GM21447 (cell line): Measurements from ENCODE around the gene CFAP45.

Experiments used
- ATAC-seq: cut with Tn5 transposase; IDR thresholded peaks from one replicate; pipeline ENCODE4 v1.9.1; 2021; ENCODE audit not compliant: unreplicated experiment

Gene CFAP45

GRCh38 chr1:159828581-159829272 is 71.2 kb downstream of the CFAP45 start:
- no peak for ATAC-seq

DNA sequence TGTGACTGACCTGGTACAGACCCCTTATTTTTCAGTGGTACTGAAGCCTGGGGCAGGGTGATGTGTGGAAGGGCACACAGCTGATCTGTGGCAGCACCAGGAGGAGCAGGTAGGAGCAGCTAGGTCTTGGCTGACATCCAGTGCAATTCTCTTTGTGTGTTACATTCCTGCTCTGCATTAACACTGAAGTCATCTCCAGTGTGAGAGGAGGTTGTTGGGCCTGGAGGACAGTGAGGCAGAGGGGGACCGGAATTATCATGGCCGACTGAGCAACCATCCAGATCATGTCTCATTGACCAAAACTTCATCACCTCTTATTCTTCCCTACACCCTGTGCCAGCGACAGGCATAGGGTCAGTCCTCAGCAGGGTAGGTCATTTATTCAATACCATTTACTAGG is 71.8 kb downstream of the CFAP45 start:
- ATAC-seq: no peak

GRCh38 chr1:159827549-159827948 is 72.4 kb downstream of the CFAP45 start:
- ATAC-seq: no peak

- ATAC-seq: no peak
These were observed 72.9 kb downstream of the CFAP45 start for GRCh38 chr1:159827102-159827490.

DNA sequence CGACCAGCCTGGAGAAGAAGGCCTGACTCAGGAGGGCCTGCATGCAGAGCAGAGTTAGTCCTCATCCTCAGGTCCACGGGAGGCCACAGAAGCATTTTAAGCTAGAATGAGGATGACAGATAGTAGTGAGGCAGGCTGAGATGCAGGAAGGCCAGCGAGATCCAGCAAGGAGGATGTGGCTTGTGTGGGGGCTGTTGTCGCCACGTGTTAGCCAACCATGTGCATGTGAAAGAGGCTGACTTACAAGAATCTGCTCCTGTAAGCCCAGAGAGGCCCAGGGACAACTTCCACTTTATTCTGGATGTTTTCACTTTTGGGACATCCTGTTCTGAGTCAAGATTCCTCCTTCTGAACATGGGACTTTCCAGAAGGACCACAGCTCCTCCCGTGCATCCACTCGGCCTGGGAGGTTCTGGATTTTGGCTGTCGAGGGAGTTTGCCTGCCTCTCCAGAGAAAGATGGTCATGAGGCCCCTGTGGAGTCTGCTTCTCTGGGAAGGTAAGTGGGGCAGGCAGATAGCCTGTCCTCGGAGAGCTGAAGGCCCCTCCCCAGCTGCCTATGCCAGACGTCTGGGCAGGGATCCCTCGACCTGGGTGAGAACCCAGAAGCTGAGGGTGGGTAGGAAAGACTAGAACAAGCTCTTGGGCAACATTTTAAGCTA is 73.4 kb downstream of the CFAP45 start, which contains the start of gene SLAMF8:
TSS of gene SLAMF8 (plus strand) at position 433 of the 661 bp plus-strand sequence. CDS start at position 459, 26 bp downstream.
- ATAC-seq: peak; percentile 52

GRCh38 chr1:159825564-159825963 is 74.4 kb downstream of the CFAP45 start:
- no peak for ATAC-seq

- no peak for ATAC-seq
These were observed 76.6 kb downstream of the CFAP45 start for GRCh38 chr1:159823406-159823805.
